Nephron (organoid): ENCODE data around the gene ISCU.

ENCODE experiments used
- H3K27ac Mint-ChIP-seq, 3 experiments: 2 replicates each; pipeline ENCODE4 v1.8.0; 2020; ENCODE audit warnings: mixed read lengths in 3 of 3, mild to moderate bottlenecking in 2 of 3, moderate library complexity in 1 of 3
- H3K27me3 Mint-ChIP-seq: 2 replicates; pipeline ENCODE4 v1.8.0; 2021; ENCODE audit warnings: low read depth, mild to moderate bottlenecking, moderate library complexity, mixed read lengths
- H3K36me3 Mint-ChIP-seq: 2 replicates; pipeline ENCODE4 v1.8.0; 2020; ENCODE audit warnings: low read depth, mixed read lengths
- H3K4me1 Mint-ChIP-seq: 2 replicates; pipeline ENCODE4 v1.8.0; 2020; ENCODE audit warnings: mixed read lengths
- H3K4me3 Mint-ChIP-seq, 3 experiments: 2 replicates each; pipeline ENCODE4 v1.8.0; 2020; ENCODE audit warnings: mild to moderate bottlenecking in 3 of 3, mixed read lengths in 3 of 3, moderate library complexity in 2 of 3
- H3K9me3 Mint-ChIP-seq: 2 replicates; pipeline ENCODE4 v1.8.0; 2020; ENCODE audit warnings: mixed read lengths
- TF ChIP-seq, protein P1 (sequence below), 3 experiments: fragments of 200-600 bp; sonication (generic); IDR thresholded peaks; one replicate each; pipeline ENCODE4 v1.5.0; 2021; ENCODE audit warnings: antibody characterized with exemption in 3 of 3; ENCODE audit not compliant: unreplicated experiment in 3 of 3

Gene ISCU

DNA sequence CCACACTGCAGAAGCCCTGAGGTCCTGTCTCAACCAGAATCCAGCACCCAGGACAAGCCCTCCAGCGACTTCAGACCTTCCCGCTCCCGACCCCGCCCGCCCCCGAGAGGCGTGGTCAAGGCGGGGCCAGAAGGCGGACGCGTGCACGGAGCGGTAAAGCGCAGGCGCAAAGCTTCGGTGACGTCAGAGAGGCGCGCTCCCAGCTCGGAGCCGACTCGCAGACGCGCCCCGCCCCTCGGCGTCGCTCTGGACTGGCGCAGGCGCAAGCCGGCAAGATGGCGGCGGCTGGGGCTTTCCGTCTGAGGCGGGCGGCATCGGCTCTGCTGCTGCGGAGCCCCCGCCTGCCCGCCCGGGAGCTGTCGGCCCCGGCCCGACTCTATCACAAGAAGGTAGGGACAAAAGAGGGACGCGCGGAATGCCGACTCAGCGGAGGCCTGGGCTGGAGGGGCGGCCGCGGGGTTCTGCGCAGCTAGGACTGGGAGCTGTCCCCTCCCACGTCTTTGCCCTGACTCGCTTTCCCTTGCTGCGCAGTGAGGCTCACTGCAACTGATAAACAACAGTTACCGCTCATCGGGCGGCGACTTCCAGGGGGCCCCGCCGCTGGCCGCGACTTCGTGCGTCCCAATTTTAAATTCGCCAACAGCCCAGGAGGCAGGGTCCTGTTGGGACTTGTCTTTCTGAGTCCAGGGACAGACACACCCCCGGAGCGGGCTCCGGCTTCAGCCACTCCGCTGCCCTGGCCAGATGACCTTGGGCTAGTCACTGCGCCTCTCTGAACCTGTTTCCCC, at the start of gene ISCU:
Gene ISCU (plus strand): TSS at position 249 of the 788 bp plus-strand sequence. CDS start 27 bp downstream, at position 276.
- Mint-ChIP-seq H3K27me3 (no peaks in the 10 kb centered on the region), H3K27ac (peak within 1 kb of the TSS; percentile 98 to 99 (median 99)), H3K36me3 (peaks cover 26% of the 10 kb centered on the region), H3K4me3 (peak within 1 kb of the TSS; percentile 97 to 100 (median 100)), H3K4me1 (peaks cover 54% of the 10 kb centered on the region), H3K9me3 (no peaks in the 10 kb centered on the region)
- TF ChIP-seq, protein P1, sequence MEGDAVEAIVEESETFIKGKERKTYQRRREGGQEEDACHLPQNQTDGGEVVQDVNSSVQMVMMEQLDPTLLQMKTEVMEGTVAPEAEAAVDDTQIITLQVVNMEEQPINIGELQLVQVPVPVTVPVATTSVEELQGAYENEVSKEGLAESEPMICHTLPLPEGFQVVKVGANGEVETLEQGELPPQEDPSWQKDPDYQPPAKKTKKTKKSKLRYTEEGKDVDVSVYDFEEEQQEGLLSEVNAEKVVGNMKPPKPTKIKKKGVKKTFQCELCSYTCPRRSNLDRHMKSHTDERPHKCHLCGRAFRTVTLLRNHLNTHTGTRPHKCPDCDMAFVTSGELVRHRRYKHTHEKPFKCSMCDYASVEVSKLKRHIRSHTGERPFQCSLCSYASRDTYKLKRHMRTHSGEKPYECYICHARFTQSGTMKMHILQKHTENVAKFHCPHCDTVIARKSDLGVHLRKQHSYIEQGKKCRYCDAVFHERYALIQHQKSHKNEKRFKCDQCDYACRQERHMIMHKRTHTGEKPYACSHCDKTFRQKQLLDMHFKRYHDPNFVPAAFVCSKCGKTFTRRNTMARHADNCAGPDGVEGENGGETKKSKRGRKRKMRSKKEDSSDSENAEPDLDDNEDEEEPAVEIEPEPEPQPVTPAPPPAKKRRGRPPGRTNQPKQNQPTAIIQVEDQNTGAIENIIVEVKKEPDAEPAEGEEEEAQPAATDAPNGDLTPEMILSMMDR (IDR thresholded peaks at IDR 0.05; ENCODE audit: unreplicated experiment in 3 of 3), result no peak

DNA sequence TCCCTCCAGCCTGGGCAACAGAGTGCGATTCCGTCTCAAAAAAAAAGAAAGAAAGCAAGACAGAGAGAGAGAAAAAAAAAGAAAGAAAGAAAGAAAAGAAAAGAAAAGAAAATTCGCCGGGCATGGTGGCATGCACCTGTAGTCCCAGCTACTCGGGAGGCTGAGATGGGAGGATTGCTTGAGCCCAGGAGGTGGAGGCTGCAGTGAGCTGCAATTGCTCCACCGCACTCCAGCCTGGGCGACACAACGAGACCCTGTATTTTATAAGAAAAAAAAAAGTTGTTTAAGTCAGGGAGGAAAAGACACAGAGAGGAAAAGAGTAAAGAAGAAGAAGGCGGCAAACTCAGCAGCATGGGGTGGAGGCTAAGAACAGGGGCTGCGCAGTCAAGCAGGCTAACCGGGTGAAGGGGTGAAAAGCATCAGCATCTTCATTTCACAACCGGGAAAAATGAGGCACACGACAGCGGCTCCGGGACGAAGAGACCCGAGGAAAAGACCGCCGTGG, 47.9 kb upstream of the ISCU start:
- peaks cover 13% of the 10 kb centered on the region for H3K4me1 Mint-ChIP-seq
- peak overlapping the region; percentile 90 to 96 (median 94) for H3K4me3 Mint-ChIP-seq
- TF ChIP-seq, protein P1 (IDR thresholded peaks at IDR 0.05; ENCODE audit: unreplicated experiment in 3 of 3), result no peak
- peaks cover 10% of the 10 kb centered on the region for H3K36me3 Mint-ChIP-seq
- H3K27ac Mint-ChIP-seq, result no peak overlapping the region
- H3K27me3 Mint-ChIP-seq, result no peaks in the 10 kb centered on the region
- no peaks in the 10 kb centered on the region for H3K9me3 Mint-ChIP-seq

DNA sequence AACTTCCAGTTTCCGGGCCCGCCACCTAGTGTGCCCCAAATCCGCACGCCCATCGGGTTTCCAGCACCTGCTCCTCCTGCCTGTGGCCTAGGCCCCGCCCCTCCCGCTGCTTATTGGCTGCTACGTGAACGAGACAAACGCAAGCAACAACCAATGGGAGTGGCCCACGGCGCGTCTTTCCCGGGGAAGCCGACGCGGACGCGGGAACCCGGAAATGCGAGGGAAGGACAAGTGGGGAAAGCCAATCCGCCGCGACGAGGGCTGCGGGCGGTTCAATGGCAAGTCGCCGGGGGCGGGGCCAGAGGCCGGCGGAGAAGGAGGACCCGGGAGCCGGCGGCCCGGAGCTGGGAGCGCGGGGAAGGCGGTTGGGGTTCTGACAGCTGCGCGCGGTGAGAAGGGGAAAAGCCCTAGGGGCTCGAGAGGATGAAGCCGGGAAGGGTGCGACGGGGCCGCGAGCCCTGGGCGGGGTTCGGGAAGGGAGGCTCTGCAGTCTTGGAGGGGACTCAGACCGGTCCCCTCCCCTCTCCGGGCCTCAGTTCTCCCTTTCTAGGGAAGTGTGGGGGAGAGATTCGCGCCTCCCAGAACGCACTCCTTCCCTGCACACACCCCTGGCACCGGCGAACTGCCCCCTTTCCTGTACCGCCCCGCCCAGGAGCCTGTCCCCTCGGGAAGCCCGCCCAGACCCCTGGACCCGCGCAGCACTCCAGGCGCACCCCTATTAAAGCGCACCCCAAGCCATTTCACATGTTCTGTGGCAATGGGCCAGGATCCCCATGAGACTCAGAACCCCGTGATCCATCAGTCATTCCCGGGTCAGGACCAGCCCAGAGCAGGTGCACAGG, 47.2 kb upstream of the ISCU start, which contains the start of gene FICD:
Gene FICD (plus strand): TSS at position 305 of the 842 bp plus-strand sequence. CDS start 1,696 bp downstream, outside the sequence.
- Mint-ChIP-seq H3K36me3 (peaks cover 17% of the 10 kb centered on the region), H3K4me3 (peak within 1 kb of the TSS; percentile 90 to 96 (median 94)), H3K4me1 (peaks cover 13% of the 10 kb centered on the region), H3K27ac (peak within 1 kb of the TSS in 1 of 3 experiments; percentile 32), H3K27me3 (no peaks in the 10 kb centered on the region), H3K9me3 (no peaks in the 10 kb centered on the region)
- TF ChIP-seq, protein P1 (IDR thresholded peaks at IDR 0.05; ENCODE audit: unreplicated experiment in 3 of 3), result no peak

DNA sequence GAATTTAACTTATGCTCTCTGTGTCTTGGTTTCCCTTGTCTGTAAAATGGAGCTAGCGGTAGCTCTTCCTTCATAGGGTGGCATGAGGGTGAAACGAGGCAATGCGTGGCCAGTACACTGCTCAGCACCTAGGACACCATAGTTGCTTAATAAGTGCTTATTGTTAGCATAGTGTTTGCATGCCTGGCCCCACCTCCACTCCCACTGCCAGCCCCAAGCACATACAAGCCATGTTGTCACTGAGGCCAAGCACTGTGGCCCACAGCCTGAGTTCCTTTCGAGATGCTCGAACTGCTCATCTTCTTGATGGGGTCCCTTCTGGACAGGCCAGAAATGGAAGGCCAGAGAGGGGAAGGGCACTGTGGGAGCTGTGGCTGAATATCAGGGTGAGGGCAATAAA, 46.5 kb upstream of the ISCU start:
- TF ChIP-seq, protein P1 (IDR thresholded peaks at IDR 0.05; ENCODE audit: unreplicated experiment in 3 of 3), result no peak
- peak overlapping the region; percentile 90 to 96 (median 94) for H3K4me3 Mint-ChIP-seq
- H3K4me1 Mint-ChIP-seq, result peaks cover 13% of the 10 kb centered on the region
- no peaks in the 10 kb centered on the region for H3K9me3 Mint-ChIP-seq
- H3K27me3 Mint-ChIP-seq, result no peaks in the 10 kb centered on the region
- no peak overlapping the region for H3K27ac Mint-ChIP-seq
- peaks cover 24% of the 10 kb centered on the region for H3K36me3 Mint-ChIP-seq

DNA sequence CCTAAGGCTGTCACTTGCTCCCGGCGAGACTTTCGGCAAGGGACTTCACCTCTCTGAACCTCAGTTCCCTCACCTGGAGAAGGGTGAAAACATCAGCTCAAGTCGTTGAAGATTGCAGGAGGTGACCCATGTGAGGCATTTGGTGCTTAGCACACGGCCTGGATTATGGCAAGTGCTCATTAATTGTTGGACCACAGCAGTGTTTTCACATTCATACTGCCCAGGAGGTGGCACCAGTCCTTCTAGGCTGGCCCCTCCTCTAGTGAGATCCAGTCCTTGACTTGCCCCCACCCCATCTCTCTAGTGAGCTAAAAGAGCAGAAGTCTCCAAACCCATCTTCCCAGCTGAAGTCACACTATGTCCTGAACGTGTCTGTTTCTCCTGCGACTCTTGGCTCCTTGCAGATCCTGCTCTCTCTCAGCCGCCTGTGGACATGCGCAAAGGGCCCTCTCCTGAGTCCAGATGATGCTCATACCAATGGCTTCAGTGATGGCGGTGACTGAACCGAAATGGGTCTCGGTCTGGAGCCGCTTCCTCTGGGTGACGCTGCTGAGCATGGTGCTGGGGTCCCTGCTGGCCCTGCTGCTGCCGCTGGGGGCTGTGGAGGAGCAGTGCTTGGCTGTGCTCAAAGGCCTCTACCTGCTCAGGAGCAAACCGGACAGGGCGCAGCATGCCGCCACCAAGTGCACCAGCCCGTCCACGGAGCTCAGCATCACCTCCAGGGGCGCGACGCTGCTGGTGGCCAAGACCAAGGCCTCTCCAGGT, 45.7 kb upstream of the ISCU start:
- no peaks in the 10 kb centered on the region for H3K9me3 Mint-ChIP-seq
- peaks cover 29% of the 10 kb centered on the region for H3K36me3 Mint-ChIP-seq
- H3K27ac Mint-ChIP-seq, result no peak overlapping the region
- peak overlapping the region; percentile 90 to 96 (median 94) for H3K4me3 Mint-ChIP-seq
- no peaks in the 10 kb centered on the region for H3K27me3 Mint-ChIP-seq
- peaks cover 10% of the 10 kb centered on the region for H3K4me1 Mint-ChIP-seq
- TF ChIP-seq, protein P1 (IDR thresholded peaks at IDR 0.05; ENCODE audit: unreplicated experiment in 3 of 3), result no peak
